GM13977 (cell line): ENCODE results near the gene FJX1.
A peak's percentile ranks its signal among the peaks of the same experiment; 100 is the strongest.

ENCODE experiments used
- DNase-seq: peaks from one replicate; pipeline ENCODE4 v3.0.0; 2012; ENCODE audit warnings: low spot score
- in situ Hi-C: fragments of 300-500 bp; cut with MboI; formaldehyde crosslinking; loops from one replicate; pipeline ENCODE4 v1.12.0; 2022; ENCODE audit warnings: low sequenced_read_pairs, low pct_unique_long_range_greater_than_20kb, mixed read lengths, inconsistent platforms; ENCODE audit not compliant: unreplicated experiment
- TF ChIP-seq, protein P1 (sequence below): IDR thresholded peaks from 2 replicates; pipeline ENCODE4 v1.5.1; 2012; ENCODE audit warnings: mild to moderate bottlenecking, control low read depth; ENCODE audit not compliant: insufficient read depth; ENCODE audit errors: extremely low read depth, missing control alignments

The FJX1 gene, protein sequence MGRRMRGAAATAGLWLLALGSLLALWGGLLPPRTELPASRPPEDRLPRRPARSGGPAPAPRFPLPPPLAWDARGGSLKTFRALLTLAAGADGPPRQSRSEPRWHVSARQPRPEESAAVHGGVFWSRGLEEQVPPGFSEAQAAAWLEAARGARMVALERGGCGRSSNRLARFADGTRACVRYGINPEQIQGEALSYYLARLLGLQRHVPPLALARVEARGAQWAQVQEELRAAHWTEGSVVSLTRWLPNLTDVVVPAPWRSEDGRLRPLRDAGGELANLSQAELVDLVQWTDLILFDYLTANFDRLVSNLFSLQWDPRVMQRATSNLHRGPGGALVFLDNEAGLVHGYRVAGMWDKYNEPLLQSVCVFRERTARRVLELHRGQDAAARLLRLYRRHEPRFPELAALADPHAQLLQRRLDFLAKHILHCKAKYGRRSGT

DNA sequence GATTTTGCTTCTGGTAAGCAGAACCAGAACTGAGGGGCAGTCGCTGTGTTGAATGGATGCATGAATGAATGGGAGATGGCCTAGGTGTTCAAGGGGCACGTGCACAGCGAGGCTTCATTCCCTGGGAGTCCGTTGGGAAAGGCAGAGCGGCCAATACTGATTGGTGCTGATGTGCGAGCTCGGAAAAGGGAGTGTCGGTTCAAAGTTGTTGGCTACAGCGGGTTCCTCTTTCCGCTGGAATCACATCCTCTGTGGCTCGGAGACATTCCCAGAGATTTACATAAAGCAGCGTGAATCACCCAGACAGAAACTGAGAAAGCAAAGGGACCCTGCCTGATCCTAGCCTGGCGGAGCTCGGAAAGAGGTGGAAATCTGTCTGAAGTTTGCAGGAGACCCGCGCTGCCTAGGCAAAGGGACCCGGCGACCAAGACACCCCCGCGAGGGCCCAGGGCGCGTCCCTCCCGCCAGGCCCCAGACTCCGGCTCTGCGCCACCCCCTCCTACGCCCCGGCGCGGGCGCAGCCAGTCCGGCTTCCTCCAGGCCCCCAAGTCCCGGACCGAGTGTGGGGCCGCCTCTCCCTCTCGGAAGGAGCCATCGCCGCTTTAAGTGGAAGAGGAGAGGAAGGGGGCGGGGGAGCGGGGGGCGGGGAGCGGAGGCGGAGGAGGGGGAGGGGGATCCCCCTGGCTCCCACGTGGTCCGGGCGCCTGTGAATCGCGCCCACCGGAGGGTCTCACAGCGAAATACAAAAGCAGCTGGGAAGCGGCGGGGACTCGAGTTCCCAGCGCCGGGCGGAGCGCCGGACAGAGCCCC is at the start of gene FJX1:
FJX1 (plus strand) TSS at position 774 of the 810 bp plus-strand sequence. CDS start 177 bp downstream, outside the sequence.
- TF ChIP-seq, protein P1, sequence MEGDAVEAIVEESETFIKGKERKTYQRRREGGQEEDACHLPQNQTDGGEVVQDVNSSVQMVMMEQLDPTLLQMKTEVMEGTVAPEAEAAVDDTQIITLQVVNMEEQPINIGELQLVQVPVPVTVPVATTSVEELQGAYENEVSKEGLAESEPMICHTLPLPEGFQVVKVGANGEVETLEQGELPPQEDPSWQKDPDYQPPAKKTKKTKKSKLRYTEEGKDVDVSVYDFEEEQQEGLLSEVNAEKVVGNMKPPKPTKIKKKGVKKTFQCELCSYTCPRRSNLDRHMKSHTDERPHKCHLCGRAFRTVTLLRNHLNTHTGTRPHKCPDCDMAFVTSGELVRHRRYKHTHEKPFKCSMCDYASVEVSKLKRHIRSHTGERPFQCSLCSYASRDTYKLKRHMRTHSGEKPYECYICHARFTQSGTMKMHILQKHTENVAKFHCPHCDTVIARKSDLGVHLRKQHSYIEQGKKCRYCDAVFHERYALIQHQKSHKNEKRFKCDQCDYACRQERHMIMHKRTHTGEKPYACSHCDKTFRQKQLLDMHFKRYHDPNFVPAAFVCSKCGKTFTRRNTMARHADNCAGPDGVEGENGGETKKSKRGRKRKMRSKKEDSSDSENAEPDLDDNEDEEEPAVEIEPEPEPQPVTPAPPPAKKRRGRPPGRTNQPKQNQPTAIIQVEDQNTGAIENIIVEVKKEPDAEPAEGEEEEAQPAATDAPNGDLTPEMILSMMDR: no peak
- in situ Hi-C loops: loop anchor here (10.0 kb wide), 3 partner anchors 207 to 647 kb away; no protein-coding TSS in a partner anchor
- peak; percentile 84 for DNase-seq

DNA sequence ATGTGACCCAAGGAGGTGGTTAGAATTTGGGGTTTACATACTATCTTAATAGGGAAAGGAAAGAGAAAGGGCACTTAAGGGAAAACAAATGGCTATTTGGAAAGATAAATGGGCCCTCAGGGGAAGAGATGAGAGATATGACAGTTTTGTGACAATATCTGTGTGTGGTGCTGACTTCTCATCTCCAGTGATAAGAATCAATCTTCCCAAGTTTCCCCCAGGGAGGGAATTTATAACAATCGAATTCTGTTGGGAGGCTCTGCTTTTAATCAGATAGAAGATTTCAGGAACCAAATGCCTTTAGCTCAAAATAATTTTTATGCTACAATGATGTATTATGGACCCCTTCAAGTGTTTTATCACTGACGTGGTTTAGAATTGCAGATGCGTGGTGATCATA is 46.6 kb upstream of the FJX1 start:
- TF ChIP-seq, protein P1: no peak
- in situ Hi-C loops: no loop called here
- DNase-seq: no peak

DNA sequence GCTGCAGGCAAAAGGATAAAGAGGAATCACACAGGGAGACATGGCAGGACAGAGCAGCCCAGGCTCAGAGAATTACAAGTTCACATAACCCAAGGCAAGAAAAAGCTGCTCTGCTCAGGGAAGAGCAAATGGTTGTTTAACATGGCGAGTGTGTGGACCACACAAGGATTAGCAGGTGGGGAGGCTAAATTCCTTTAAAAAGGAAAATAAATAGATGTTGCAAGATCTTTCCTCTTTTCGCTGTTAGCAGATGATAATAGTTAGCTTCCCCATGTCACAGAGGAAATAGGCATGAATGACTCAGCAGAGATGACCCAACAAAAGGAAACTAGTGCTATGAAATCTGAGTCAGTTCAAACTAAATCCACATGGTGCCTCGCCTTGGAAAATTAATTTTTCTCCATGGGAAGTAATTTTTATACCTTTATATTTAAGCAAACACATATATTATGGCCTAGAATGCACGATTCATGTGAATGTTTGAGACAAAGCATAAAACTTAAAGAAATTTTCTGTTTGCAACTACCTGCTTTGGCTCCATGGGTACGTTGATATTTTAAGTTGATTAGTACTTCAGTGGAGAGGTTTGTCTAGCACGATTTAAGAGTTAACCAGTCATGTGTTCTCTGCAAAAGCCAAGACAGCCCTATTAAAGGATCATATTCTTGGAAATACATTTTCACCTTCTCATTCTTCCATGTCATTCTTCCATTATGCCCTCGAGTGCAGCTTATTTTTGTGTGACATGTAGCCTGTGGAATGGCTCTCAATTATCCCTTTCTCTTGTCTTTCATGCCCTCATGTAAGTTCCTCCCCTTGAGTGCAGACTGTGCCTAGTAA is 38.5 kb upstream of the FJX1 start:
- DNase-seq: no peak
- TF ChIP-seq, protein P1: no peak
- in situ Hi-C loops: no loop called here

DNA sequence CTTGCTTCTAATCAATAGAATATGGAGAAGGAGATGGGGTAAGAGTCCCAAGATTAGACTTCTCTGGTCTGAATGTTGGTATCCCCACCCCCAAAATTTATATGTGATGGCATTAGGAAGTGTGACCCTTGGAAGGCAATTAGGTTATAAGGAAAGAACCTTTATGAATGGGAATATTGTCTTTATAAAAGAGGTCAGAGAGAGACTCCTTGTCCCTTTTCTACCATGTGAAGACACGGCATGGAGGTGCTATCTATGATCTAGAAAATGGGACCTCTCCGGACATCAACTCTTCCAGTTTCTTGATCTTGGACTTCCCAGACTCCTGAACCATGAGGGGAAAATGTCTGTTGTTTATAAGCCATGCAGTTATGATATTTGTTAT is 37.9 kb upstream of the FJX1 start:
- no peak for DNase-seq
- TF ChIP-seq, protein P1: no peak
- in situ Hi-C loops: no loop called here

DNA sequence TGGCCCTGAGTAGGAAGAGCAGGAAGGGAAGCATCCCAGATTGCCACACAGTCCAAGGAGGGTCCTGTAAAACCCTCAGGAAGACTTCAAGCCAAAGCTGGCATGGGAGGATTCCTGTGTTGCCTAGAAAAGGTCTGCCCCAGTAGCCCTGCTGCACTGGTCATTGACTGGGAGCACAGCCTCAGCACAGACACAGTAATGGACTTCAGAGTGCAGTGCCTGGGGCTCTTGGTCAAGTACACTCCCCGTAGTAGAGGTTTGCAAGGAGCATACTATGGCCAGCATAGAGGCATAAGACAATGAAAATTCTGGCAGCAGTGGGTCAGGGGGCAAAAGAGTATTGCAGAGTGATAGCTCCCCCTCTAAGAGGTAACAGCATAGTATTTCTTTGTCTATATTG is 36.2 kb upstream of the FJX1 start:
- TF ChIP-seq, protein P1: no peak
- DNase-seq: no peak
- in situ Hi-C loops: no loop called here

DNA sequence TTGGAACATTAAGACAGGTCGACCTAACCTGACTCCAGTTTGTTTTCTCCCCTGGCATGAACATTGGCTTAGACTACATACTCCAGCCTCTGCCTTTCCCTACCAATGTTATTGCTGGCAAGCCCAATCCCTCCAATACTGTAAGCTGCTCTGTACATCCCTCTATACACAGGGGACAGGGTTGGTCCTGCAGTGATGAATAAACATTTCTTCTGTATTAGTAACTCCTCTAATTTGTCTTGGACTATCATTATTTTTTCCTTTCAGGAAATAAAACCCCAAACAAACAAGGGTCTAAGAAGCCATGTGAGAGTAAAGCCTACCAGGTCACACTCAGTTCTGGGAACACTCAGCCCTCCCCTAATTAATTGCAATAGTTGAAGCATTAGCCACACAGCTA is 35.1 kb upstream of the FJX1 start:
- in situ Hi-C loops: no loop called here
- DNase-seq: no peak
- TF ChIP-seq, protein P1: no peak
